ENCODE measurements around the gene CEACAM19. TPM values are rescaled to one million over a fixed set of nuclear protein-coding genes. Genes with fewer than 3 reads are reported as not detected.
"Not testable (repeated sequence)": the region's sequence is repeated elsewhere in the genome, so short reads cannot be mapped to it uniquely, and the experiment has no call there.

Gene CEACAM19
- total RNA-seq, 1 donor from 2014 or later, result 3.4 TPM

- no peak for DNase-seq
Observed at GRCh38 chr19:44702551-44703176, 31.4 kb downstream of the CEACAM19 start.

DNA sequence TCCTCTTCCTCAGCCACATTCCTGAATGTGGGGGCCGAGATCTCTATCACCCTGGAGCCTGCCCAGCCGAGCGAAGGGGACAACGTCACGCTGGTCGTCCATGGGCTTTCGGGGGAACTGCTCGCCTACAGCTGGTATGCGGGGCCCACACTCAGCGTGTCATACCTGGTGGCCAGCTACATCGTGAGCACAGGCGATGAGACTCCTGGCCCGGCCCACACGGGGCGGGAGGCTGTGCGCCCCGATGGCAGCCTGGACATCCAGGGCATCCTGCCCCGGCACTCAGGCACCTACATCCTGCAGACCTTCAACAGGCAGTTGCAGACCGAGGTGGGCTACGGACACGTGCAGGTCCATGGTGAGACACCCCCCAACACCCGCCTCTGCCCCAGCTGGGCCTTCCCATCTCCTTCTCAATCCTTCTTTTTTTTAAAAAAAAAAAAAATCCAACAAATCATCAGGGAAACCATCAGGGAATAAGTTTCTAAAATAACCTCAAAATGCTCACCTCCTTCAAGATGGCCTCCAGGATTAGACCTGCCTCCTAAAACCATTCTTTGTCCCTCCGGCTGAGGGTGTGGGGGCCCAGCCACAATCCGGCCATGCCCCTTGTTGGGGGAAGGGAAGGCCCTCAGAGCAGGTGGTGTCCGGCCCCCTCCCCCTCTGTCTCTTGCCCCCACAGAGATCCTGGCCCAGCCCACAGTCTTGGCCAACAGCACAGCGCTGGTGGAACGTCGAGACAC, 32.2 kb downstream of the CEACAM19 start:
- DNase-seq, result no peak

GRCh38 chr19:44704982-44705381, 33.7 kb downstream of the CEACAM19 start:
- DNase-seq, result no peak

- no peak for DNase-seq
Observed at GRCh38 chr19:44705502-44706010, 34.3 kb downstream of the CEACAM19 start.

GRCh38 chr19:44706506-44707236, 35.4 kb downstream of the CEACAM19 start:
- DNase-seq, result no peak

- no peak for DNase-seq
Observed at GRCh38 chr19:44707794-44708193, 36.5 kb downstream of the CEACAM19 start.

DNA sequence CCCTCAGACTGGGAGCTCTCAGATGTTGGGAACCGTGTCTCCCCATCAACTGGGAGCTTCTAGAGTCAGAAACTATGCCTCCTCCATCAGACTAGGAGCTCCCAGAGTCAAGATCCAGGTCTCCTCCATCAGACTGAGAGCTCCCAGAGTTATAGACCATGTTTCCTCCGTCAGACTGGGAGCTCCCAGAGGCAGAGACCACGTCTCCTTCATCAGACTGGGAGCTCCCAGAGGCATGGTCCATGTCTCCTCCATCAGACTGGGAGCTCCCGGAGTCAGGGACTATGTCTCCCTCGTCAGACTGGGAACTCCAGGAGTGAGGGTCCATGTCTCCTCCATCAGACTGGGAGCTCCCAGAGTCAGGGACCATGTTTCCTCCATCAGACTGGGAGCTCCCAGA, 37.7 kb downstream of the CEACAM19 start:
- DNase-seq, result no peak

- not testable (repeated sequence) for DNase-seq
Observed at GRCh38 chr19:44709434-44710266, 38.4 kb downstream of the CEACAM19 start.

DNA sequence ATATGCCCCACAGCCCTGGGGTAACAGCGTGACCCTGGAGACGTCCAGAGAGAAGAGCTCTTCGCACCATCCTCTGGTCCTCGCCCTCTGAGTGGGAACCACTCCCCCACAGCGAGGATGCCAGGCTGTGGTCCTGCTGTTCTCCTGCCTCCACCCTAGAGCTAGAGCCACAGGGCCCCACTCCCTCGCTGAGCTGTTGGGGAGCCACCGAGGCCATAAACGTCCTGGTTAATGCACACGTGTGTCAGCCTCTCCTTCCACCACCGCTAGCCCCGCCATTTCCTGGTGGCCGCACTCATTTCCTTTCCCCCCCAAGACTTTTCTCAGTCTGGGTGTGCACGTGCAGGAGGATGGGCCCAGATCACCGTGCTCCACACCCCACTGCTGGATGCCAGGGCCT, 39.2 kb downstream of the CEACAM19 start:
- no peak for DNase-seq

- no peak for DNase-seq
Observed at GRCh38 chr19:44712864-44713515, 41.7 kb downstream of the CEACAM19 start.

GRCh38 chr19:44714597-44715169, 43.4 kb downstream of the CEACAM19 start:
- DNase-seq, result no peak

GRCh38 chr19:44717603-44718002, 46.3 kb downstream of the CEACAM19 start:
- no peak for DNase-seq

GRCh38 chr19:44718441-44719261, 47.4 kb downstream of the CEACAM19 start:
- peak; percentile 16 for DNase-seq

DNA sequence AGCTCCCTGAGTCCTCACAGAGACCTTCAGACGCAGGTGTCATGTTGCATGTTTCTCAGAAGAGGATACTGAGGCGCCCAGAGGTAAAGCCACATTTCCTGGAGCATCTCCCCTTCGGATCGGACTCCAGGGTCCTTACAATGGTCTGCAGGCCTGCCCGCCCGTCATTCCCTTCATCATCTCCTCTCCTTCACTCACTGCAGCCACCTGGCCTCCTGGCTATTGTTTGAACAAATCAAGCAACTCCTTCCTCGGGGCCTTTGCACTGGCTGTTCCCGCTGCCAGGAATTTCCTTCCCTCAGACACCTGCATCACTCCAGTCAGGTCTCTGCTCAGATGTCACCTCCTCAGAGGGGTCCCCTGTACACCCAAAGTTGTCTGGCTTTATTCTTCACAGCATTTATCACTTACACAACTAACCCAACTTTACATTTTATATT, 48.0 kb downstream of the CEACAM19 start:
- no peak for DNase-seq

- not testable (repeated sequence) for DNase-seq
Observed at GRCh38 chr19:44720396-44720795, 49.1 kb downstream of the CEACAM19 start.

GRCh38 chr19:44720945-44721344, 49.7 kb downstream of the CEACAM19 start:
- no peak for DNase-seq

GRCh38 chr19:44721369-44721768, 50.1 kb downstream of the CEACAM19 start:
- DNase-seq, result not testable (repeated sequence)

GRCh38 chr19:44722131-44723121, 51.1 kb downstream of the CEACAM19 start:
- DNase-seq, result no peak
